ENCODE data around the gene DENND2D.

DENND2D gene

DNA sequence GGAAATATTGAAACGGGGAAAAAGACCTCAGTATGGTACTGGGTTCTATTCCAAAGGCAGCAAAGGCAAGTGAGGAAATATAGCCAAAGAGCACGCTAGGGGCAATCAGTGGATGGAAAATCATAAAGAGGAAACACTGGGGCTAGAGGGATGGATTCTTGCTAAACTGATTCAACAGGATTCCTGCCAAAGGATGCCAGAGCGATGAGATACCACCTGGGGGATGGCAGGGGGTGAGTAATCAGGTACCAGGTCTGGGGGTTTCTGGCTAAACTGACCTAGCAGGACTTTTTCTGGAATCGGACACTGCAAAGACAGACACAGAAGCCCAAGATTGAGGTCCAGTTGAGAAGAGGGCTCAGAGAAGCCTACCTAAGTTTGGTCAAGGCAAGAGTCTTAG is 33.8 kb upstream of the DENND2D start:
- peaks cover 42% of the 10 kb centered on the region for H3K79me2 ChIP-seq (ENCODE audit: insufficient read depth, low read length)

DNA sequence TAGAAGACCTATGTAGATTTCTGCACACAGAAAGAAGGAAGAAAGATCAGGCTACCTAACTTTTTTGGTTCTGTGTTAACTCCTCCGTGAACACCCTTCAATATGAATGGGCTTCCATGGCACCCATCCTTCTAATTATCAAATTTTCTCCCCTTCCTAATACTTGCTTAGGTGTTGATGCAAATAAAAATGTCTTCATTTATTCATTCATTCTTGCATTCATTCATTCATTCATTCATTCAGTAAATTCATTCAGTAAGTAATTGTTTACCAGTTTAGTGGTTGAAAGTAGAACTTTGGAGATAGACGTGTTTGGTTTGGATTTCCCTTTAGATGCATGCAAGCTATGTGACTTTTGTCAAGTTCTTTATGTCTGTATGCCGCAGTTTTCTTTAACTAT is 31.7 kb upstream of the DENND2D start:
- H3K27ac ChIP-seq (ENCODE audit: low read depth, low read length), result peak overlapping the region; percentile 96
- H3K9ac ChIP-seq (ENCODE audit: low read length), result peak overlapping the region; percentile 81
- TF ChIP-seq, protein P1, sequence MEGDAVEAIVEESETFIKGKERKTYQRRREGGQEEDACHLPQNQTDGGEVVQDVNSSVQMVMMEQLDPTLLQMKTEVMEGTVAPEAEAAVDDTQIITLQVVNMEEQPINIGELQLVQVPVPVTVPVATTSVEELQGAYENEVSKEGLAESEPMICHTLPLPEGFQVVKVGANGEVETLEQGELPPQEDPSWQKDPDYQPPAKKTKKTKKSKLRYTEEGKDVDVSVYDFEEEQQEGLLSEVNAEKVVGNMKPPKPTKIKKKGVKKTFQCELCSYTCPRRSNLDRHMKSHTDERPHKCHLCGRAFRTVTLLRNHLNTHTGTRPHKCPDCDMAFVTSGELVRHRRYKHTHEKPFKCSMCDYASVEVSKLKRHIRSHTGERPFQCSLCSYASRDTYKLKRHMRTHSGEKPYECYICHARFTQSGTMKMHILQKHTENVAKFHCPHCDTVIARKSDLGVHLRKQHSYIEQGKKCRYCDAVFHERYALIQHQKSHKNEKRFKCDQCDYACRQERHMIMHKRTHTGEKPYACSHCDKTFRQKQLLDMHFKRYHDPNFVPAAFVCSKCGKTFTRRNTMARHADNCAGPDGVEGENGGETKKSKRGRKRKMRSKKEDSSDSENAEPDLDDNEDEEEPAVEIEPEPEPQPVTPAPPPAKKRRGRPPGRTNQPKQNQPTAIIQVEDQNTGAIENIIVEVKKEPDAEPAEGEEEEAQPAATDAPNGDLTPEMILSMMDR (IDR thresholded peaks at IDR 0.05; ENCODE audit: insufficient read depth, low read length, poor library complexity, severe bottlenecking), result no peak
- no peak for TF ChIP-seq EZH2phosphoT487 (conservative IDR thresholded peaks at IDR 0.05; ENCODE audit: low read length)
- no peaks in the 10 kb centered on the region for H3K9me3 ChIP-seq (ENCODE audit: insufficient read depth, low read length)
- H3K4me2 ChIP-seq (ENCODE audit: low read depth, low read length, poor library complexity, severe bottlenecking), result peak overlapping the region; percentile 92
- peak overlapping the region; percentile 92 for H3K4me3 ChIP-seq (ENCODE audit: insufficient read depth, low read length, poor library complexity, severe bottlenecking)
- H4K20me1 ChIP-seq (ENCODE audit: low read depth, low read length), result peaks cover 8% of the 10 kb centered on the region; the same call in 1 of the 2 replicates
- peaks cover 52% of the 10 kb centered on the region for H3K36me3 ChIP-seq (ENCODE audit: low read length)
- no peak overlapping the region for H2AFZ ChIP-seq (ENCODE audit: low read depth, low read length, severe bottlenecking)
- H3K9me2 ChIP-seq (replicated peaks; ENCODE audit: insufficient read depth, low read length), result no peaks in the 10 kb centered on the region
- H3F3A ChIP-seq (ENCODE audit: insufficient read depth), result peaks cover 28% of the 10 kb centered on the region
- peaks cover 42% of the 10 kb centered on the region for H3K79me2 ChIP-seq (ENCODE audit: insufficient read depth, low read length)
- no peaks in the 10 kb centered on the region for H3K27me3 ChIP-seq (ENCODE audit: low read length)

More for the DNA sequence above, 33.8 kb upstream of the DENND2D start:
- H3F3A ChIP-seq (ENCODE audit: insufficient read depth), result peaks cover 8% of the 10 kb centered on the region
- H3K4me2 ChIP-seq (ENCODE audit: low read depth, low read length, poor library complexity, severe bottlenecking), result no peak overlapping the region
- no peaks in the 10 kb centered on the region for H3K9me2 ChIP-seq (replicated peaks; ENCODE audit: insufficient read depth, low read length)
- peaks cover 72% of the 10 kb centered on the region for H3K36me3 ChIP-seq (ENCODE audit: low read length)
- no peaks in the 10 kb centered on the region for H3K9me3 ChIP-seq (ENCODE audit: insufficient read depth, low read length)
- no peak overlapping the region for H3K27ac ChIP-seq (ENCODE audit: low read depth, low read length)
- no peak overlapping the region for H3K4me3 ChIP-seq (ENCODE audit: insufficient read depth, low read length, poor library complexity, severe bottlenecking)
- no peak overlapping the region for H2AFZ ChIP-seq (ENCODE audit: low read depth, low read length, severe bottlenecking)
- peaks cover 12% of the 10 kb centered on the region; the same call in 1 of the 2 replicates for H4K20me1 ChIP-seq (ENCODE audit: low read depth, low read length)
- H3K9ac ChIP-seq (ENCODE audit: low read length), result no peak overlapping the region
- no peaks in the 10 kb centered on the region for H3K27me3 ChIP-seq (ENCODE audit: low read length)
- no peak for TF ChIP-seq EZH2phosphoT487 (conservative IDR thresholded peaks at IDR 0.05; ENCODE audit: low read length)
- TF ChIP-seq, protein P1 (IDR thresholded peaks at IDR 0.05; ENCODE audit: insufficient read depth, low read length, poor library complexity, severe bottlenecking), result no peak

DNA sequence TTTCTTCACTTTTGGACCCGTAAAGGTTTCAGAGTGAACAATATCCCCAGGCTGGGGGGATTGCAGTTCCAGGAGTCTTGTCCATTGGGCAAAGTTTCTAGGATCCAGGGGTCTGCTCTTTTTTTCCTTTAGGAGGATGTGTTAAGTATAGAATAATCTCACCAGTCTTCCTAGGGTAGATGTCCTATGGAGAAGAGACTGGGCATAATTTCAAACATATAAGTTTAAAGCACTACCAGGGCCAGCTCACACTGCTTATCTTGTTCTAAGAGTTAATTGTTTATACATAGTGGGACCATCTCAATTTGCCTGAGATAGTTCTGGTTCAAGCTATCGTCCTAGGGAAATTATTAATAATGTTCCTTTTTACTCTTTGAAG is 28.3 kb upstream of the DENND2D start:
- H3K4me3 ChIP-seq (ENCODE audit: insufficient read depth, low read length, poor library complexity, severe bottlenecking), result peak overlapping the region; percentile 28
- H3K27me3 ChIP-seq (ENCODE audit: low read length), result no peaks in the 10 kb centered on the region
- TF ChIP-seq, protein P1 (IDR thresholded peaks at IDR 0.05; ENCODE audit: insufficient read depth, low read length, poor library complexity, severe bottlenecking), result no peak
- TF ChIP-seq EZH2phosphoT487 (conservative IDR thresholded peaks at IDR 0.05; ENCODE audit: low read length), result no peak
- peaks cover 51% of the 10 kb centered on the region for H3F3A ChIP-seq (ENCODE audit: insufficient read depth)
- H3K9ac ChIP-seq (ENCODE audit: low read length), result peak overlapping the region; percentile 37
- peaks cover 28% of the 10 kb centered on the region for H3K36me3 ChIP-seq (ENCODE audit: low read length)
- H3K79me2 ChIP-seq (ENCODE audit: insufficient read depth, low read length), result peaks cover 39% of the 10 kb centered on the region
- peak overlapping the region; percentile 10 for H2AFZ ChIP-seq (ENCODE audit: low read depth, low read length, severe bottlenecking)
- peak overlapping the region; percentile 41 for H3K4me2 ChIP-seq (ENCODE audit: low read depth, low read length, poor library complexity, severe bottlenecking)
- no peaks in the 10 kb centered on the region for H3K9me3 ChIP-seq (ENCODE audit: insufficient read depth, low read length)
- no peaks in the 10 kb centered on the region for H3K9me2 ChIP-seq (replicated peaks; ENCODE audit: insufficient read depth, low read length)
- H3K27ac ChIP-seq (ENCODE audit: low read depth, low read length), result peak overlapping the region; percentile 100
- H4K20me1 ChIP-seq (ENCODE audit: low read depth, low read length), result peaks cover 8% of the 10 kb centered on the region; the same call in 1 of the 2 replicates
